OCI-LY7 (cell line): ENCODE measurements around the gene NPAS4.

ENCODE experiments used
- CTCF ChIP-seq: fragments of 200-600 bp; sonication (generic); conservative IDR thresholded peaks from 2 replicates; pipeline ENCODE4 v1.5.1; 2014; ENCODE audit warnings: mild to moderate bottlenecking, antibody characterized with exemption, low read length, moderate library complexity, mixed read lengths
- EZH2phosphoT487 ChIP-seq: fragments of 200-600 bp; sonication (generic); IDR thresholded peaks from 2 replicates; pipeline ENCODE4 v1.6.1; 2018; ENCODE audit warnings: low read depth, borderline replicate concordance, mild to moderate bottlenecking, mixed run types, antibody characterized with exemption, low read length, moderate library complexity, mixed read lengths

GRCh38 chr11:66391322-66391721 is 29.5 kb upstream of the NPAS4 start:
- TF ChIP-seq CTCF (no peak), EZH2phosphoT487 (no peak)
